Fibroblast of lung (primary cell): Measurements from ENCODE around the gene PRDM11. TPM values are rescaled to one million over a fixed set of nuclear protein-coding genes. Genes with fewer than 3 reads are reported as not detected.

Source experiments
- DNase-seq, 2 donors: peaks; one replicate each; pipeline versions ENCODE4 v3.0.0 to v3.0.0-alpha.2; 2010; ENCODE audit warnings: low read depth in 2 of 2
- H2AFZ ChIP-seq: 2 replicates; pipeline ENCODE4 v1.5.1; 2012; ENCODE audit warnings: low read length, control low read depth, inconsistent platforms
- H3K27ac ChIP-seq: 2 replicates; pipeline ENCODE4 v1.5.1; 2011; ENCODE audit warnings: low read length, control low read depth; ENCODE audit not compliant: insufficient read depth
- H3K27me3 ChIP-seq: 2 replicates; pipeline ENCODE4 v1.5.1; 2011; ENCODE audit warnings: mild to moderate bottlenecking, low read length; ENCODE audit not compliant: control insufficient read depth, insufficient read depth
- H3K36me3 ChIP-seq: 2 replicates; pipeline ENCODE4 v1.5.1; 2011; ENCODE audit warnings: low read length; ENCODE audit not compliant: control insufficient read depth, insufficient read depth
- H3K4me1 ChIP-seq: 2 replicates; pipeline ENCODE4 v1.5.1; 2011; ENCODE audit warnings: low read length; ENCODE audit not compliant: control insufficient read depth, insufficient read depth; ENCODE audit errors: extremely low read depth
- H3K4me2 ChIP-seq: 2 replicates; pipeline ENCODE4 v1.5.1; 2011; ENCODE audit warnings: low read length, control low read depth; ENCODE audit not compliant: insufficient read depth; ENCODE audit errors: extremely low read depth
- H3K4me3 ChIP-seq, 4 experiments: fragments of 200-600 bp in 1 of 4; sonication (generic) in 1 of 4; replicated peaks in 1 of 4; 2 replicates each; pipeline ENCODE4 v1.5.1; 2011 to 2016; ENCODE audit warnings: low read length in 4 of 4, low read depth in 3 of 4, mild to moderate bottlenecking in 3 of 4, control low read depth in 2 of 4, inconsistent platforms in 1 of 4, mixed read lengths in 1 of 4; ENCODE audit not compliant: insufficient read depth in 1 of 4; ENCODE audit errors: control extremely low read depth in 1 of 4
- H3K79me2 ChIP-seq: 2 replicates; pipeline ENCODE4 v1.5.1; 2012; ENCODE audit warnings: mild to moderate bottlenecking, low read length, inconsistent platforms; ENCODE audit not compliant: control insufficient read depth, insufficient read depth
- H3K9ac ChIP-seq: 2 replicates; pipeline ENCODE4 v1.5.1; 2011; ENCODE audit warnings: mild to moderate bottlenecking, low read length, control low read depth; ENCODE audit not compliant: insufficient read depth
- H3K9me3 ChIP-seq: 2 replicates; pipeline ENCODE4 v1.5.1; 2012; ENCODE audit warnings: low read depth, low read length; ENCODE audit not compliant: control insufficient read depth, insufficient read depth
- H4K20me1 ChIP-seq: 2 replicates; pipeline ENCODE4 v1.5.1; 2011; ENCODE audit warnings: low read length; ENCODE audit not compliant: control insufficient read depth, insufficient read depth; ENCODE audit errors: extremely low read depth
- CTCF ChIP-seq, 2 donors: IDR thresholded peaks in 1 of 2; conservative IDR thresholded peaks in 1 of 2; 1 replicate in 1 of 2; 2 replicates in 1 of 2; pipeline ENCODE4 v1.5.1; 2011 to 2012; ENCODE audit warnings: low read length in 2 of 2, control low read depth in 1 of 2, inconsistent platforms in 1 of 2, low read depth in 1 of 2, mild to moderate bottlenecking in 1 of 2
- EZH2 ChIP-seq: IDR thresholded peaks from 2 replicates; pipeline ENCODE4 v1.5.1; 2012; ENCODE audit warnings: low read length, control low read depth, mild to moderate bottlenecking; ENCODE audit errors: missing control alignments
- polyA plus RNA-seq, 2 donors: library from polyadenylated mRNA; depleted of rRNA in 1 of 2; stranded (reverse) in 1 of 2; unstranded in 1 of 2; fragments of >200 nt; gene quantifications; 2 replicates each; pipeline ENCODE4 v1.2.1, GENCODE V29; 2011 to 2012; ENCODE audit warnings: missing spikeins in 1 of 2
- total RNA-seq: library from RNA; depleted of rRNA; stranded (reverse); fragments of >200 nt; gene quantifications from 2 replicates; pipeline ENCODE4 v1.2.1, GENCODE V29; 2014

The PRDM11 gene
- total and polyA plus RNA-seq, 2 donors (not counting 1 experiment from before 2014, with no cell fraction given) = 3.1 to 4.0 TPM

- H3K4me1 ChIP-seq = no peaks in the 10 kb centered on the region
- H3K4me3 ChIP-seq = no peak overlapping the region
- no peaks in the 10 kb centered on the region for H3K9me3 ChIP-seq
- no peaks in the 10 kb centered on the region for H3K36me3 ChIP-seq
- H2AFZ ChIP-seq = no peak overlapping the region
- H4K20me1 ChIP-seq = no peaks in the 10 kb centered on the region
- no peak overlapping the region for H3K4me2 ChIP-seq
- TF ChIP-seq CTCF (conservative IDR thresholded peaks at IDR 0.05 in 1 of 2, IDR thresholded peaks at IDR 0.05 in 1 of 2; ENCODE audit: low read depth in 1 of 2, low read length in 2 of 2) = no peak
- TF ChIP-seq EZH2 = no peak
- peaks cover 6% of the 10 kb centered on the region for H3K27me3 ChIP-seq
- DNase-seq = no peak
- no peak overlapping the region for H3K27ac ChIP-seq
- no peak overlapping the region for H3K9ac ChIP-seq
- H3K79me2 ChIP-seq = no peaks in the 10 kb centered on the region
Measured at GRCh38 chr11:45157247-45158209, 11.1 kb downstream of the PRDM11 start.

- no peaks in the 10 kb centered on the region for H3K4me1 ChIP-seq
- TF ChIP-seq EZH2 = no peak
- no peak for TF ChIP-seq CTCF (conservative IDR thresholded peaks at IDR 0.05 in 1 of 2, IDR thresholded peaks at IDR 0.05 in 1 of 2; ENCODE audit: low read depth in 1 of 2, low read length in 2 of 2)
Measured at GRCh38 chr11:45158210-45158731, 11.8 kb downstream of the PRDM11 start.

GRCh38 chr11:45158891-45159605, 12.6 kb downstream of the PRDM11 start:
- Histone ChIP-seq H3K4me3 (no peak overlapping the region), H3K27me3 (peaks cover 6% of the 10 kb centered on the region), H3K4me1 (no peaks in the 10 kb centered on the region), H2AFZ (no peak overlapping the region), H3K9ac (no peak overlapping the region), H4K20me1 (no peaks in the 10 kb centered on the region), H3K79me2 (no peaks in the 10 kb centered on the region), H3K27ac (no peak overlapping the region), H3K4me2 (no peak overlapping the region), H3K9me3 (no peaks in the 10 kb centered on the region), H3K36me3 (no peaks in the 10 kb centered on the region)
- no peak for DNase-seq
- no peak for TF ChIP-seq CTCF (conservative IDR thresholded peaks at IDR 0.05 in 1 of 2, IDR thresholded peaks at IDR 0.05 in 1 of 2; ENCODE audit: low read depth in 1 of 2, low read length in 2 of 2)
- no peak for TF ChIP-seq EZH2

More at GRCh38 chr11:45158210-45158731, 11.8 kb downstream of the PRDM11 start:
- Histone ChIP-seq H3K9me3 (no peaks in the 10 kb centered on the region), H3K27me3 (peaks cover 6% of the 10 kb centered on the region), H3K36me3 (no peaks in the 10 kb centered on the region), H4K20me1 (no peaks in the 10 kb centered on the region), H3K4me3 (no peak overlapping the region), H3K27ac (no peak overlapping the region), H3K4me2 (no peak overlapping the region), H3K79me2 (no peaks in the 10 kb centered on the region), H2AFZ (no peak overlapping the region), H3K9ac (no peak overlapping the region)
- peak in 1 of 2 donors; percentile 25 for DNase-seq
